HG03135 (cell line): ENCODE results near the gene WWOX.

Experiments
- ATAC-seq: cut with Tn5 transposase; IDR thresholded peaks from one replicate; pipeline ENCODE4 v1.9.1; 2021; ENCODE audit warnings: mild to moderate bottlenecking, moderate library complexity; ENCODE audit not compliant: unreplicated experiment

The WWOX gene

GRCh38 chr16:78102865-78103264 is 3.4 kb downstream of the WWOX start:
- ATAC-seq, result no peak

GRCh38 chr16:78105517-78105916 is 6.1 kb downstream of the WWOX start:
- ATAC-seq, result no peak

GRCh38 chr16:78106686-78107085 is 7.2 kb downstream of the WWOX start:
- no peak for ATAC-seq

GRCh38 chr16:78108451-78108850 is 9.0 kb downstream of the WWOX start:
- no peak for ATAC-seq

GRCh38 chr16:78113258-78113657 is 13.8 kb downstream of the WWOX start:
- ATAC-seq, result no peak

GRCh38 chr16:78115659-78116058 is 16.2 kb downstream of the WWOX start:
- ATAC-seq, result no peak

GRCh38 chr16:78116946-78117345 is 17.5 kb downstream of the WWOX start:
- no peak for ATAC-seq

- no peak for ATAC-seq
Measured at GRCh38 chr16:78117391-78117790, 17.9 kb downstream of the WWOX start.

GRCh38 chr16:78118469-78119025 is 19.1 kb downstream of the WWOX start:
- ATAC-seq, result no peak

- peak; percentile 84 for ATAC-seq
Measured at GRCh38 chr16:78122774-78123315, 23.4 kb downstream of the WWOX start.

GRCh38 chr16:78125112-78125844 is 25.8 kb downstream of the WWOX start:
- ATAC-seq, result no peak

- ATAC-seq, result no peak
Measured at GRCh38 chr16:78126662-78127061, 27.2 kb downstream of the WWOX start.

GRCh38 chr16:78127130-78127529 is 27.7 kb downstream of the WWOX start:
- no peak for ATAC-seq

GRCh38 chr16:78128913-78129312 is 29.5 kb downstream of the WWOX start:
- ATAC-seq, result no peak

GRCh38 chr16:78129349-78129748 is 29.9 kb downstream of the WWOX start:
- ATAC-seq, result no peak

GRCh38 chr16:78130083-78130608 is 30.7 kb downstream of the WWOX start:
- ATAC-seq, result no peak

- no peak for ATAC-seq
Measured at GRCh38 chr16:78130950-78131349, 31.5 kb downstream of the WWOX start.

- no peak for ATAC-seq
Measured at GRCh38 chr16:78133919-78134318, 34.5 kb downstream of the WWOX start.

- no peak for ATAC-seq
Measured at GRCh38 chr16:78134944-78135619, 35.6 kb downstream of the WWOX start.

- no peak for ATAC-seq
Measured at GRCh38 chr16:78137179-78137578, 37.7 kb downstream of the WWOX start.

- ATAC-seq, result no peak
Measured at GRCh38 chr16:78137782-78138616, 38.5 kb downstream of the WWOX start.
